Breast epithelium (tissue), 4 donors: Measurements from ENCODE around the gene UTS2R. TPM values are rescaled to one million over a fixed set of nuclear protein-coding genes. Genes with fewer than 3 reads are reported as not detected.
A peak's percentile ranks its signal among the peaks of the same experiment; 100 is the strongest.

Source experiments
- DNase-seq, 2 donors: peaks; one replicate each; pipeline ENCODE4 v3.0.0-alpha.2; 2019; ENCODE audit warnings: low spot score in 2 of 2
- H3K27ac ChIP-seq, 2 donors: fragments of 200-600 bp; sonication (generic) in 1 of 2; one replicate each; pipeline ENCODE4 v1.5.1; 2016 to 2019; ENCODE audit warnings: mild to moderate bottlenecking in 1 of 2
- H3K27me3 ChIP-seq, 2 donors: fragments of 200-600 bp; sonication (generic) in 1 of 2; one replicate each; pipeline versions ENCODE4 v1.5.1 to v1.6.0; 2017 to 2019; ENCODE audit warnings: control low read depth in 1 of 2, mild to moderate bottlenecking in 1 of 2
- H3K36me3 ChIP-seq: fragments of 200-600 bp; one replicate; pipeline ENCODE4 v1.5.1; 2019
- H3K4me1 ChIP-seq, 2 donors: fragments of 200-600 bp; sonication (generic); one replicate each; pipeline ENCODE4 v1.5.1; 2016 to 2019; ENCODE audit warnings: control low read depth in 1 of 2
- H3K4me3 ChIP-seq, 3 donors: fragments of 200-600 bp; sonication (generic); 1 replicate in 2 of 3; 2 replicates in 1 of 3; pipeline ENCODE4 v1.5.1; 2016 to 2019; ENCODE audit warnings: mild to moderate bottlenecking in 3 of 3, moderate library complexity in 2 of 3
- H3K9me3 ChIP-seq, 2 donors: fragments of 200-600 bp; sonication (generic) in 1 of 2; one replicate each; pipeline ENCODE4 v1.5.1; 2016 to 2019; ENCODE audit warnings: control low read depth in 1 of 2
- CTCF ChIP-seq, 3 donors: fragments of 450-650 bp; IDR thresholded peaks; one replicate each; pipeline ENCODE4 v1.5.1; 2016 to 2017; ENCODE audit warnings: antibody characterized with exemption in 3 of 3, mild to moderate bottlenecking in 3 of 3, moderate library complexity in 3 of 3
- POLR2A ChIP-seq: fragments of 450-650 bp; IDR thresholded peaks from one replicate; pipeline ENCODE4 v1.6.1; 2016; ENCODE audit warnings: antibody characterized with exemption, mild to moderate bottlenecking, moderate library complexity
- POLR2AphosphoS5 ChIP-seq, 3 donors: sonication (generic); formaldehyde crosslinking; IDR thresholded peaks; one replicate each; pipeline ENCODE4 v1.6.1; 2017; ENCODE audit warnings: antibody characterized with exemption in 3 of 3
- intact Hi-C: fragments of 100-400 bp; cut with DNase I; formaldehyde crosslinking; loops from one replicate; pipeline ENCODE4 v1.15.1; 2023; ENCODE audit warnings: low total_unique reads
- total RNA-seq, 3 donors: library from RNA; depleted of rRNA; stranded (reverse); fragments of >200 nt; gene quantifications; one replicate each; pipeline ENCODE4 v1.1.0, GENCODE V29; 2016

UTS2R gene
- total RNA-seq, 3 donors from 2014 or later, result 0.33 TPM; not detected in 2

- Histone ChIP-seq H3K9me3 (no peaks in the 10 kb centered on the region), H3K36me3 (no peaks in the 10 kb centered on the region), H3K4me3 (peak overlapping the region; percentile 63 to 69 (median 66)), H3K27ac (peak overlapping the region; percentile 73 to 77), H3K4me1 (peaks cover 5 to 15% of the 10 kb centered on the region in 2 donors), H3K27me3 (no peaks in the 10 kb centered on the region)
- intact Hi-C loops, result no loop called here
- TF ChIP-seq POLR2A (no peak), POLR2AphosphoS5 (IDR thresholded peaks at IDR 0.05) (peak in 1 of 3 donors; percentile 34)
- DNase-seq, result no peak
Observed at GRCh38 chr17:82332669-82333278, 38.8 kb upstream of the UTS2R start.

DNA sequence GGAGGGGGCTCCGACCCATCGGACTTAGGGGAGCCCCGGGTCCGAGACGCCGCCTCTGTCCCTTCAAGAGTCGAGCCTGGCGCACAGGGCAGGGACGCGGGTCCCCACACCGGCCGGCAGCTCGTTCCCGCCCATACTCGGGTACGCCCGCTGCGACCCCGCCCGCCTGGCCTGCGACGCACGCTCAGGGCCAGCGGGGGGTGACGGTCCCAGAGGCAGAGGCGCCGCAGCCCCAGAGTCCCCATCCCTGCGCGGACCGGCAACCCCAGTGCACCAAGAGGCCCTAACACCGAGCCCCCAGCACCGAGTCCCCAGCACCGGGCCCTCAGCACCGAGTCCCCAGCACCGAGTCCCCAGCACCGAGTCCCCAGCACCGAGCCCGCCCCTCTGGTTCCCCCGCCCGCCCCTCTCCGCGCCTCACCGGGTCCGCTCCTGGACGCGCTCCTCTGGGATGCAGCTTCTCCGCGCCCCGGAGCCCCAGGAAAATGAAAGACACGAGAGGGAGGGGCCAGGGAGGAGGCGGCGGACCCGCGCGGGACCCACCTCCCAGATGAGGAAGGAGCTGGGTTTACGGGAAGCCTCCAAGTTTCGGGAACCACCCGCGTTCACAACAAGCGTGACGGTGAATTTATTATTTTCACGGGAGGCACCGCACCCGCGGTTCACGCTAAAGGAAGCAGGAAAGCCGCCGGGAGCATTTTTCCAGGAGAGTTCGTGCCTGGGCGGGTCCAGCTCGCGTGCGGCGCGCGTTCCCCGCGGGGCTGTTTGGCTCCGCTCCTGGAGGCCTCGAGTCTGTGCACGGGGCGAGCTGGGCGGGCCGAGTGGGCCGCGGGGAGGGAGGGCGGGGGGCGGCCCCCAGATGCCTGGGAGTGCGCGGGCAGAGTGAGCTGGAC, 38.0 kb upstream of the UTS2R start, which contains the start of gene SECTM1:
Gene SECTM1 (minus strand): TSS at position 488 of the 893 bp plus-strand sequence. CDS start 6,526 bp downstream, outside the sequence.
- peak within 1 kb of the TSS; percentile 73 to 77 for H3K27ac ChIP-seq
- intact Hi-C loops, result no loop called here

GRCh38 chr17:82334204-82334621, 37.4 kb upstream of the UTS2R start:
- peak overlapping the region; percentile 73 to 77 for H3K27ac ChIP-seq
- intact Hi-C loops, result no loop called here
- H3K27me3 ChIP-seq, result no peaks in the 10 kb centered on the region
- no peaks in the 10 kb centered on the region for H3K9me3 ChIP-seq
- no peaks in the 10 kb centered on the region for H3K36me3 ChIP-seq
- H3K4me3 ChIP-seq, result peak overlapping the region; percentile 63 to 69 (median 66)
- DNase-seq, result no peak
- H3K4me1 ChIP-seq, result peaks cover 5 to 15% of the 10 kb centered on the region in 2 donors
- no peak for TF ChIP-seq CTCF (IDR thresholded peaks at IDR 0.05)
- TF ChIP-seq POLR2A, result no peak
- no peak for TF ChIP-seq POLR2AphosphoS5 (IDR thresholded peaks at IDR 0.05)

More for the DNA sequence above, 38.0 kb upstream of the UTS2R start, which contains the start of gene SECTM1:
- H3K9me3 ChIP-seq, result no peaks in the 10 kb centered on the region
- H3K27me3 ChIP-seq, result no peaks in the 10 kb centered on the region
- DNase-seq, result peak; percentile 57 to 84
- H3K36me3 ChIP-seq, result no peaks in the 10 kb centered on the region
- H3K4me1 ChIP-seq, result peaks cover 5 to 15% of the 10 kb centered on the region in 2 donors
- H3K4me3 ChIP-seq, result peak within 1 kb of the TSS; percentile 63 to 69 (median 66)
- TF ChIP-seq POLR2AphosphoS5 (IDR thresholded peaks at IDR 0.05), result peak in 2 of 3 donors; percentile 26 to 47
- no peak for TF ChIP-seq POLR2A
- no peak for TF ChIP-seq CTCF (IDR thresholded peaks at IDR 0.05)

DNA sequence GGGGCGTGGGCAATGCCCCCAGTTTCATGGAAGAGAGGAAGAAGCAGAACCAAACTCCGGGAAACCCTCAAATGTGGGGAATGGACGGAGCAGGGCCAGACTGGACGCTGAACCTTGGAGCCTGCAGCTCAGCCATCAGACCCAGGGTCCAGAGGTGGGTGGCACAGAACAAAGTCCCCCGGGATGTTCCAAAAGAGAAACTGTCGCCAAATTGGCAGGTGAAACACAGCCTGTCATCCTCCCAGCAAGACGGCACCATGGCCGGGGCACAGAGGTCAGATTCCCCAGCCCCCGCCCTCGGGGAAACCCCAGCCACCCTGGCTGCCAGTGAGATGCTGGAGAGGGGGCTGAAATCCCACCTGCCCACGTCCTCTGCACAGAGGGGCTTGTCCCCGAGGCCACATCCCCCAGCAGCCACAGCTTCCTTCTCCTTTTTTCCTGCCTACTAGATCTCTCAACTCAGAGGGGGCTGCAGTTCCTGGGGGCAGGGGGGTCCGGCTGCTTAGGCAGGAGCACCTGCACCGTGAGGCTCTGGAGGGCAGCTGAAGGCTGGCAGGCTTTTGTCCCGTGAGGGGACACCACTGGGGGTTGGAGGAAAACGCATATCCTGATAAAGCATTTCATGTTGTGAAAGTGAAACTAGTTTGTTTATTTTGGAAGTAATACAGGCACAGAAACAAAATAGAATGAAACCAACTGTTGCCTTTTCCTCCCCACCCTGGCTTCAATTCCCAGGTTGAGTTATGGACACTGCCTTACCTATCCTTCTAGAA, 36.8 kb upstream of the UTS2R start:
- TF ChIP-seq CTCF (IDR thresholded peaks at IDR 0.05) (no peak), POLR2A (no peak), POLR2AphosphoS5 (IDR thresholded peaks at IDR 0.05) (no peak)
- H3K27me3 ChIP-seq, result no peaks in the 10 kb centered on the region
- intact Hi-C loops, result no loop called here
- no peaks in the 10 kb centered on the region for H3K36me3 ChIP-seq
- H3K4me1 ChIP-seq, result peaks cover 9 to 15% of the 10 kb centered on the region in 2 donors
- H3K9me3 ChIP-seq, result no peaks in the 10 kb centered on the region
- no peak for DNase-seq
- H3K4me3 ChIP-seq, result peak overlapping the region; percentile 63 to 69 (median 66)
- H3K27ac ChIP-seq, result peak overlapping the region; percentile 73 to 77
